KOPT-K1 (cell line): ENCODE results near the gene LDB2.

Experiments used
- H3K27ac ChIP-seq: fragments of 200-600 bp; sonication (generic); 2 replicates; pipeline ENCODE4 v1.5.1; 2016; ENCODE audit warnings: antibody characterized with exemption, mild to moderate bottlenecking, low read depth, low read length; ENCODE audit not compliant: poor library complexity, severe bottlenecking
- H3K36me3 ChIP-seq: fragments of 200-600 bp; sonication (generic); 2 replicates; pipeline ENCODE4 v1.5.1; 2017; ENCODE audit warnings: antibody characterized with exemption, mild to moderate bottlenecking, low read length, moderate library complexity; ENCODE audit not compliant: insufficient read depth
- H3K9me3 ChIP-seq: fragments of 200-600 bp; sonication (generic); 2 replicates; pipeline ENCODE4 v1.5.1; 2017; ENCODE audit warnings: antibody characterized with exemption, low read length, mild to moderate bottlenecking; ENCODE audit not compliant: insufficient read depth, poor library complexity, severe bottlenecking

LDB2 gene

GRCh38 chr4:16609170-16609758 is 289.2 kb downstream of the LDB2 start:
- Histone ChIP-seq H3K9me3 (no peaks in the 10 kb centered on the region), H3K27ac (no peak overlapping the region), H3K36me3 (no peaks in the 10 kb centered on the region)

GRCh38 chr4:16608611-16609125 is 289.8 kb downstream of the LDB2 start:
- H3K27ac ChIP-seq = no peak overlapping the region
- H3K9me3 ChIP-seq = no peaks in the 10 kb centered on the region
- H3K36me3 ChIP-seq = no peaks in the 10 kb centered on the region

GRCh38 chr4:16608123-16608522 is 290.3 kb downstream of the LDB2 start:
- Histone ChIP-seq H3K27ac (no peak overlapping the region), H3K9me3 (no peaks in the 10 kb centered on the region), H3K36me3 (no peaks in the 10 kb centered on the region)

GRCh38 chr4:16607241-16608066 is 291.0 kb downstream of the LDB2 start:
- H3K36me3 ChIP-seq = no peaks in the 10 kb centered on the region
- H3K27ac ChIP-seq = no peak overlapping the region
- no peaks in the 10 kb centered on the region for H3K9me3 ChIP-seq

- Histone ChIP-seq H3K9me3 (no peaks in the 10 kb centered on the region), H3K27ac (no peak overlapping the region)
Measured at GRCh38 chr4:16606691-16607090, 291.8 kb downstream of the LDB2 start.

GRCh38 chr4:16603178-16603577 is 295.3 kb downstream of the LDB2 start:
- Histone ChIP-seq H3K36me3 (no peaks in the 10 kb centered on the region), H3K9me3 (no peaks in the 10 kb centered on the region), H3K27ac (no peak overlapping the region)

More at GRCh38 chr4:16606691-16607090, 291.8 kb downstream of the LDB2 start:
- no peaks in the 10 kb centered on the region for H3K36me3 ChIP-seq

- Histone ChIP-seq H3K9me3 (no peaks in the 10 kb centered on the region), H3K36me3 (no peaks in the 10 kb centered on the region), H3K27ac (no peak overlapping the region)
Measured at GRCh38 chr4:16598597-16599206, 299.7 kb downstream of the LDB2 start.

- H3K36me3 ChIP-seq = no peaks in the 10 kb centered on the region
- no peak overlapping the region for H3K27ac ChIP-seq
- no peaks in the 10 kb centered on the region for H3K9me3 ChIP-seq
Measured at GRCh38 chr4:16597845-16598596, 300.4 kb downstream of the LDB2 start.

GRCh38 chr4:16597443-16597842 is 301.0 kb downstream of the LDB2 start:
- no peaks in the 10 kb centered on the region for H3K9me3 ChIP-seq
- no peaks in the 10 kb centered on the region for H3K36me3 ChIP-seq
- no peak overlapping the region for H3K27ac ChIP-seq

GRCh38 chr4:16596267-16596666 is 302.2 kb downstream of the LDB2 start:
- Histone ChIP-seq H3K9me3 (no peaks in the 10 kb centered on the region), H3K27ac (no peak overlapping the region), H3K36me3 (no peaks in the 10 kb centered on the region)

- Histone ChIP-seq H3K27ac (no peak overlapping the region), H3K36me3 (no peaks in the 10 kb centered on the region), H3K9me3 (no peaks in the 10 kb centered on the region)
Measured at GRCh38 chr4:16594128-16594527, 304.3 kb downstream of the LDB2 start.

GRCh38 chr4:16593386-16593785 is 305.1 kb downstream of the LDB2 start:
- Histone ChIP-seq H3K36me3 (no peaks in the 10 kb centered on the region), H3K9me3 (no peaks in the 10 kb centered on the region), H3K27ac (no peak overlapping the region)

GRCh38 chr4:16591272-16591826 is 307.1 kb downstream of the LDB2 start:
- Histone ChIP-seq H3K27ac (no peak overlapping the region), H3K9me3 (no peaks in the 10 kb centered on the region), H3K36me3 (no peaks in the 10 kb centered on the region)

GRCh38 chr4:16590797-16591196 is 307.6 kb downstream of the LDB2 start:
- Histone ChIP-seq H3K36me3 (no peaks in the 10 kb centered on the region), H3K27ac (no peak overlapping the region), H3K9me3 (no peaks in the 10 kb centered on the region)

- no peaks in the 10 kb centered on the region for H3K9me3 ChIP-seq
- no peaks in the 10 kb centered on the region for H3K36me3 ChIP-seq
- H3K27ac ChIP-seq = no peak overlapping the region
Measured at GRCh38 chr4:16588651-16589050, 309.8 kb downstream of the LDB2 start.
